Amygdala (tissue), 56 donors: ENCODE data around the gene RPA1.
A peak's percentile ranks its signal among the peaks of the same experiment; 100 is the strongest.

Source experiments
- DNase-seq, 56 donors: peaks; one replicate each; lab custom pipeline; 2025; lab: John Stamatoyannopoulos, UW

Gene RPA1

GRCh38 chr17:1936766-1937165 lies 107.0 kb downstream of the RPA1 start:
- DNase-seq = no peak

DNA sequence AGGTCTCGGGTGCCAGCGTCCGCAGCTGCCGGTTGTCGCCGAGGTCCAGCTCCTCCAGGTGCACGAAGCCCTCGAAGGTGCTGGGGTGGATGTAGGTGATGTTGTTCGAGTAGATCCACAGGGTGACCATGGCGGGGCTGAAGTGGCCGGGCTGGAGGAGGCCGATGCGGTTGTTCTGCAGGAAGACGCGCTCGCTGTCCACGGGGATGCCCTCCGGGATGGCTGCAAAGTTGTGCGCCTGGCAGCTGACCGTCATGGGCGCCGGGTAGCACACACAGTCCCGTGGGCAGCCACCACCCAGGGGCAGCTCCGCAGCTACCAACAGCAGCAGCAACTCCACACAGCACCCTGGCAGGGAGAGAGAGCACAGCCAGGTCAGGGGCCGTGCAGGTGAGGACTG lies 107.7 kb downstream of the RPA1 start:
- DNase-seq = no peak

- no peak for DNase-seq
These were observed 110.4 kb downstream of the RPA1 start for GRCh38 chr17:1939981-1940809.

DNA sequence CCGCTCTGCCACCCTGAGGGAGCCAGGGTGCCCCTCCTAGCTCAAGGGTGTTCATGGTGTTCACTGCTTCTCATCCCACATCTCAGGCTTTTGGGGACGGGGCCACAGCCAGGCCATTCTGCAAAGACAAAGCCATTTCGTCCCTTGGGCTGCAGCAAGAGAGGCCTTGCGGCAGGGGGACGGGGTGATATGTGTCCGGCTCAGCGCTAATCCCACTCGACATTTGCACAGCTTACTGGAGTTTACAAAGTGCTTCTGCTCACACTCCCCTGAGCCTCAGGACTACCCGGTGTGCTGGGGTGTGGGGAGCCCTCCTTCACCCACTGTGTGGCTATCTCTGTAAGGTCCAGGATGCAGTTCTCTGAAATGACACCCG lies 111.0 kb downstream of the RPA1 start:
- DNase-seq = no peak

DNA sequence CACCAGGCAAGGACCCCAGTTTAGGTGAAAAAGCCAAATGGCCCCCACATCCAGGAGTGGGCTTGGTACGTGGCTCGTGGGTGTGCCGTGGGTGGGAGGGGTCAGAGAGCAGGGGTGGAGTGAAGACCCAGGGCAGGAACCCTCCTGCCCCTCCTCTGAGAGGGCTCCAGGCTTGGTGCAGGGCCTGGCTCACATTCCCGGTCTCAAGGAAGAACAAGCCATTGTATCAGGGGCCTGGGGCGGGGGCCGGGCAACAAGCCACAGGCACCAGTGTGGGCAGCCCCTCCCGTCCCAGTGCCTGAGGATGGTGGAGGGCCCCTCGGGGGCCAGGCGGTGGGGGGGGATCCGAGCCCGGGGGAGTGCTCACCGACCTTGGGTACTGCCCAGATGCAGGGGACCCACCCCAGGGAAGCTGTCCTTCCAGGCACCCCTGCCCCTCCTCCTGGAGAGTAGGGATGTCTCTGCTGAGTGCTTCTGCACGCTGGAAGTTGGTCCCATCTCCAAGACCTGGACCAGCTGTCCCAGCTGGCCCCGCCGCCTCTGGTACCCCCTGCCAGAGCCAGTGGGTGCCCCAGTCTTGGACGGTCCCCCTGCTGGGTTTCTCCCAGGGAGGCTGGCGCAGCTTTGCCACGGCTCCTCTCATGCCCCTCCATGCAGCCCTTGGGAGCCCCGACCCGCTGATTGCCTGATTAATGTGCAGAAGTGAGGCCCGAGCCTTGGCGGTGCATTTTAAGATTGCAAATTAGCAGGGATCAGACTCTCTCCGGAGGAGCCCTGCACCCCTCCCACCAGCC lies 111.7 kb downstream of the RPA1 start:
- DNase-seq = no peak

GRCh38 chr17:1942066-1942365 lies 112.2 kb downstream of the RPA1 start:
- DNase-seq = no peak

GRCh38 chr17:1942666-1943435 lies 113.0 kb downstream of the RPA1 start:
- no peak for DNase-seq

GRCh38 chr17:1943436-1943831 lies 113.6 kb downstream of the RPA1 start:
- no peak for DNase-seq

GRCh38 chr17:1945621-1946020 lies 115.8 kb downstream of the RPA1 start:
- DNase-seq = no peak

DNA sequence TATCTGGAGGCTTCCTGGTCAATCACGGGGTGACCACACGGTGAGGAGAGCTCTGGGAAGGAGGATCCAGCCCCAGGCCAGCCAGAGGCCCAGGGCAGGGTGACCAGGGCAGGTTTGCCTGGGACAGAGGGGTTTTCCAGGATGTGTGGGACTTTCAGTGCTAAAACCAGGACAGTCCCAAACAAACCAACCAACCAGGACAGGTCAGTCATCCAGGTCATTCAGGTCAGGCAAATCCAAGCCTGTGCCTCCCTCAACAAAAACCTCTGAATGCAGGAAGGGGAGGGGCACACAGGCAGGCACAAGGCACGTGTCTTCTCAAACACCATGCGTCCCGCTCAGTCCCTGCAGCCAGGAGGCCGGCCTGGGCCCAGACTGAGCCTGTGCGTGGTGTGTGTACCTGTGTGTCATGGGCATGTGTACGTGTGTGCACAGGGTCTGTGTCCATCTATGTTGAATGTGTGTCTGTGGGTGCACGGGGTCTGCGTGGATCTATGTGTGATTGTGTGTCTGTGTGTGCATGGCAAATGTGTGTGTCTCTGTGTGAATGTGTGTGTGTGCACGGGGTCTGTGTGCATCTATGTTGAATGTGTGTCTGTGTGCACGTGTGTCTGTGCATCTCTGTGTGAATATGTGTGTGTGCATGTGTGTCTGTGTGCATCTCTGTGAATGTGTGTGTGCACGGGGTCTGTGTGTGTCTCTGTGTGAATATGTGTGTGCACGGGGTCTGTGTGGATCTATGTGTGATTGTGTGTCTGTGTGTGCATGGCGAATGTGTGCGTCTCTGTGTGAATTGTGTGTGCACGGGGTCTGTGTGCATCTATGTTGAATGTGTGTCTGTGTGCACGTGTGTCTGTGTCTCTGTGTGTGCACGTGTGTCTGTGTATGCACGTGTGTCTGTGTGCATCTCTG lies 116.5 kb downstream of the RPA1 start:
- no peak for DNase-seq

- peak in 1 of 56 donors; percentile 22 for DNase-seq
These were observed 117.5 kb downstream of the RPA1 start for GRCh38 chr17:1947229-1947742.

- DNase-seq = no peak
These were observed 118.1 kb downstream of the RPA1 start for GRCh38 chr17:1947743-1948516.

- no peak for DNase-seq
These were observed 118.7 kb downstream of the RPA1 start for GRCh38 chr17:1948517-1948825.
